ENCODE data around the gene ARHGAP20. TPM values are rescaled to one million over a fixed set of nuclear protein-coding genes. Genes with fewer than 3 reads are reported as not detected.

The ARHGAP20 gene
- total and polyA plus RNA-seq, 2 of the 8 experiments (the other 6 are each of a cell fraction or from before 2014, with no cell fraction given), result 0.05 to 0.28 TPM

DNA sequence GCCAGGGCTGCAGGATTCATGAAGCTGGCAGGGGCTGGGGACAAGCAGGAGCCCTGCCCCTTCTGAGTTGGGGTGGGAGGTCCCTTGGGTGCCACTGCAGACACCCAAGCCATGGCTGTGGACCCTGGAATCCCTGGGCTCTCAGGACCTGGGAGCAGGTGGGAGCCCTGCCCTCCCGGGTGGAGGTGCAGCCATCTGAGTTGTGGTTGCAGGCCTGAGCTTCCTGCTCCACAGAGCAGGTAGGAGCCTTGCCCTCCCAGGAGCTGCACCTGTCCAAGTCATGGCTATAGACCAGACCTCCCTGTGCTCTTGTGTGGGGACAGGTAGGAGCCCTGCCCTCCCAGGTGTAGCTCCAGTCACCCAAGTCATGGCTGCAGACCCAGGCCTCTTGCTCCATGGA lies 113.5 kb downstream of the ARHGAP20 start:
- POLR2A ChIA-PET (ENCODE audit: partially characterized antibody), result no interaction called here
- FAIRE-seq, result no peak
- no peak for TF ChIP-seq CBX8 (IDR thresholded peaks at IDR 0.05; ENCODE audit: borderline replicate concordance, low read depth, low read length)
- no peak for TF ChIP-seq NRF1 (IDR thresholded peaks at IDR 0.05; ENCODE audit: low read depth, low read length)
- no peak for TF ChIP-seq SAP30 (IDR thresholded peaks at IDR 0.05; ENCODE audit: insufficient read depth, insufficient replicate concordance, low read length)
- TF ChIP-seq TBP (IDR thresholded peaks at IDR 0.05; ENCODE audit: low read depth, low read length), result no peak
- TF ChIP-seq GTF2F1 (IDR thresholded peaks at IDR 0.05; ENCODE audit: borderline replicate concordance, low read depth, low read length), result no peak

More for the DNA sequence above, 113.5 kb downstream of the ARHGAP20 start:
- Histone ChIP-seq H3K4me2 (ENCODE audit: insufficient read depth in 1 of 2, low read depth in 2 of 2, low read length in 2 of 2) (no peak overlapping the region), H4K5ac (ENCODE audit: insufficient read length, low read depth, low read length) (no peak overlapping the region), H3K9ac (replicated peaks in 1 of 4; ENCODE audit: extremely low read depth in 1 of 4, low read depth in 3 of 4, low read length in 3 of 4) (no peak overlapping the region), H2BK5ac (ENCODE audit: low read depth, low read length) (no peak overlapping the region), H2BK12ac (ENCODE audit: low read depth, low read length) (no peak overlapping the region), H3K27ac (ENCODE audit: low read depth, low read length) (no peak overlapping the region), H3K56ac (replicated peaks; ENCODE audit: insufficient read length, low read depth, low read length) (no peak overlapping the region), H2BK120ac (replicated peaks; ENCODE audit: low read depth, low read length) (no peak overlapping the region), H3K14ac (ENCODE audit: insufficient read length) (no peak overlapping the region), H3K79me2 (ENCODE audit: control insufficient read depth in 1 of 2, insufficient read depth in 2 of 2, low read length in 2 of 2) (no peaks in the 10 kb centered on the region), H4K20me1 (replicated peaks in 1 of 2; ENCODE audit: control insufficient read depth in 1 of 2, insufficient read depth in 2 of 2, low read length in 2 of 2) (no peaks in the 10 kb centered on the region), H3K4me3 (ENCODE audit: extremely low read depth in 1 of 4, insufficient read depth in 2 of 4, low read depth in 3 of 4, low read length in 4 of 4) (no peak overlapping the region), H2AK5ac (ENCODE audit: low read depth, low read length) (no peak overlapping the region), H2BK20ac (ENCODE audit: low read length) (no peak overlapping the region), H3K4ac (replicated peaks; ENCODE audit: insufficient read length, low read depth, low read length) (no peak overlapping the region), H3K18ac (ENCODE audit: extremely low read depth, low read length) (no peak overlapping the region), H2AFZ (ENCODE audit: low read length) (no peak overlapping the region), H3K79me1 (ENCODE audit: low read depth, low read length) (no peaks in the 10 kb centered on the region), H4K91ac (replicated peaks; ENCODE audit: insufficient read length, low read length) (no peak overlapping the region), H3K9me3 (ENCODE audit: insufficient read depth in 2 of 2, low read depth in 1 of 2, low read length in 1 of 2) (peaks cover 5 to 9% of the 10 kb centered on the region in 2 experiments; a peak in 3 of 4 replicates), H4K8ac (ENCODE audit: extremely low read depth, insufficient read depth, low read length) (peak overlapping the region; percentile 25; the same call in 1 of the 2 replicates), H3K36me3 (ENCODE audit: control insufficient read depth in 2 of 4, insufficient read depth in 4 of 4, low read length in 3 of 4) (no peaks in the 10 kb centered on the region), H3K23me2 (ENCODE audit: low read depth, low read length) (peaks cover 2% of the 10 kb centered on the region; the same call in 1 of the 2 replicates), H3K4me1 (replicated peaks in 1 of 4; ENCODE audit: control insufficient read depth in 3 of 4, insufficient read depth in 4 of 4, low read length in 3 of 4) (no peaks in the 10 kb centered on the region), H2BK15ac (ENCODE audit: low read length) (no peak overlapping the region), H3K27me3 (replicated peaks in 1 of 4; ENCODE audit: control insufficient read depth in 3 of 4, extremely low read depth in 1 of 4, insufficient read depth in 3 of 4, low read length in 3 of 4) (no peaks in the 10 kb centered on the region), H3K23ac (ENCODE audit: insufficient read length) (no peak overlapping the region)
- no peak for DNase-seq (ENCODE audit: low read depth in 1 of 2, low spot score in 2 of 2)
- 100% methylated on average over 1 of the region's 1 CpG; no CpG with 5 or more reads in 1 of the 2 experiments for WGBS, 2 experiments (ENCODE audit: extremely low coverage in 1 of 2, insufficient coverage in 1 of 2, insufficient read length in 1 of 2, insufficient replicate concordance in 2 of 2, low coverage in 1 of 2, low lambda C conversion rate in 2 of 2, missing lambda C conversion rate in 1 of 2)
- CTCF ChIA-PET (ENCODE audit: partially characterized antibody), result interaction anchor here (0.7 to 1.2 kb wide), 2 partner anchors 10 to 13 kb away, joined by 3 read pairs; no protein-coding TSS in a partner anchor

Measured in H1 (cell line).